Upper lobe of left lung (tissue), 6 donors: Measurements from ENCODE around the gene COL23A1. TPM values are rescaled to one million over a fixed set of nuclear protein-coding genes. Genes with fewer than 3 reads are reported as not detected.
A peak's percentile ranks its signal among the peaks of the same experiment; 100 is the strongest.

ENCODE experiments used
- ATAC-seq, 2 donors: fragments of 200-7000 bp; cut with Tn5 transposase; one replicate each; pipeline ENCODE4 v1.9.1; 2022; ENCODE audit warnings: mild to moderate bottlenecking in 2 of 2, moderate library complexity in 2 of 2; ENCODE audit not compliant: low FRiP score in 2 of 2
- DNase-seq, 2 donors: peaks; one replicate each; pipeline ENCODE4 v3.0.0-alpha.2; 2019 to 2020
- H3K27ac ChIP-seq, 4 donors: fragments of 200-600 bp; sonication (generic); one replicate each; pipeline ENCODE4 v1.5.1; 2016 to 2019
- H3K27me3 ChIP-seq, 4 donors: fragments of 200-600 bp; sonication (generic); one replicate each; pipeline ENCODE4 v1.5.1; 2017 to 2019
- H3K36me3 ChIP-seq, 4 donors: fragments of 200-600 bp; sonication (generic); one replicate each; pipeline ENCODE4 v1.5.1; 2016 to 2019
- H3K4me1 ChIP-seq, 4 donors: fragments of 200-600 bp; sonication (generic); one replicate each; pipeline ENCODE4 v1.5.1; 2018 to 2019
- H3K4me3 ChIP-seq, 4 donors: fragments of 200-600 bp; sonication (generic); one replicate each; pipeline ENCODE4 v1.5.1; 2017 to 2019; ENCODE audit warnings: mild to moderate bottlenecking in 2 of 4, moderate library complexity in 1 of 4
- H3K9me3 ChIP-seq, 4 donors: fragments of 200-600 bp; sonication (generic); one replicate each; pipeline ENCODE4 v1.5.1; 2018 to 2019
- EP300 ChIP-seq, 4 donors: sonication (generic); formaldehyde crosslinking; IDR thresholded peaks; one replicate each; pipeline ENCODE4 v1.5.1; 2017; ENCODE audit warnings: antibody characterized with exemption in 4 of 4, control low read depth in 2 of 4
- POLR2A ChIP-seq, 4 donors: fragments of 450-650 bp; IDR thresholded peaks; one replicate each; pipeline ENCODE4 v1.5.1; 2016 to 2017; ENCODE audit warnings: antibody characterized with exemption in 4 of 4, mild to moderate bottlenecking in 2 of 4
- POLR2AphosphoS5 ChIP-seq, 2 donors: sonication (generic); formaldehyde crosslinking; IDR thresholded peaks; one replicate each; pipeline ENCODE4 v1.5.1; 2017; ENCODE audit warnings: antibody characterized with exemption in 2 of 2
- WGBS, 2 donors: methylation state at CpG; one replicate each; pipeline ENCODE4 v1.1.5; 2017 to 2018; 5-methylcytosine and 5-hydroxymethylcytosine counted together
- total RNA-seq, 6 donors: library from RNA; depleted of rRNA in 4 of 6; stranded (reverse); fragments of >200 nt in 4 of 6; gene quantifications; one replicate each; pipeline versions ENCODE4 v1.1.0 to v1.2.1, GENCODE V29; 2016 to 2021
- TF ChIP-seq, protein P1 (sequence below), 6 experiments: fragments of 450-650 bp in 4 of 6; fragments of 200-600 bp in 2 of 6; sonication (generic) in 2 of 6; IDR thresholded peaks; one replicate each; pipeline ENCODE4 v1.5.1; 2016 to 2019; ENCODE audit warnings: antibody characterized with exemption in 6 of 6
- donor health status: DM: no; HTN: no; CAD: no; lungs with moderate emphysema.
- donor health status: DM: no; HTN: yes; CAD: no; lungs with severe emphysema.

The COL23A1 gene
- total RNA-seq, 6 donors from 2014 or later = 0.61 to 3.1 (median 1.5) TPM

GRCh38 chr5:178583279-178583678 lies 6.9 kb downstream of the COL23A1 start:
- Histone ChIP-seq H3K36me3 (no peaks in the 10 kb centered on the region), H3K27ac (no peak overlapping the region), H3K9me3 (no peaks in the 10 kb centered on the region), H3K27me3 (no peaks in the 10 kb centered on the region), H3K4me1 (peaks cover 0 to 6% (median 0%) of the 10 kb centered on the region in 4 donors), H3K4me3 (no peak overlapping the region)
- 83 to 86% methylated on average over 8 of the region's 8 CpGs for WGBS, 2 donors
- DNase-seq (no peak), ATAC-seq (no peak)
- TF ChIP-seq, protein P1, sequence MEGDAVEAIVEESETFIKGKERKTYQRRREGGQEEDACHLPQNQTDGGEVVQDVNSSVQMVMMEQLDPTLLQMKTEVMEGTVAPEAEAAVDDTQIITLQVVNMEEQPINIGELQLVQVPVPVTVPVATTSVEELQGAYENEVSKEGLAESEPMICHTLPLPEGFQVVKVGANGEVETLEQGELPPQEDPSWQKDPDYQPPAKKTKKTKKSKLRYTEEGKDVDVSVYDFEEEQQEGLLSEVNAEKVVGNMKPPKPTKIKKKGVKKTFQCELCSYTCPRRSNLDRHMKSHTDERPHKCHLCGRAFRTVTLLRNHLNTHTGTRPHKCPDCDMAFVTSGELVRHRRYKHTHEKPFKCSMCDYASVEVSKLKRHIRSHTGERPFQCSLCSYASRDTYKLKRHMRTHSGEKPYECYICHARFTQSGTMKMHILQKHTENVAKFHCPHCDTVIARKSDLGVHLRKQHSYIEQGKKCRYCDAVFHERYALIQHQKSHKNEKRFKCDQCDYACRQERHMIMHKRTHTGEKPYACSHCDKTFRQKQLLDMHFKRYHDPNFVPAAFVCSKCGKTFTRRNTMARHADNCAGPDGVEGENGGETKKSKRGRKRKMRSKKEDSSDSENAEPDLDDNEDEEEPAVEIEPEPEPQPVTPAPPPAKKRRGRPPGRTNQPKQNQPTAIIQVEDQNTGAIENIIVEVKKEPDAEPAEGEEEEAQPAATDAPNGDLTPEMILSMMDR (IDR thresholded peaks at IDR 0.05) = no peak
- no peak for TF ChIP-seq POLR2AphosphoS5 (IDR thresholded peaks at IDR 0.05)

DNA sequence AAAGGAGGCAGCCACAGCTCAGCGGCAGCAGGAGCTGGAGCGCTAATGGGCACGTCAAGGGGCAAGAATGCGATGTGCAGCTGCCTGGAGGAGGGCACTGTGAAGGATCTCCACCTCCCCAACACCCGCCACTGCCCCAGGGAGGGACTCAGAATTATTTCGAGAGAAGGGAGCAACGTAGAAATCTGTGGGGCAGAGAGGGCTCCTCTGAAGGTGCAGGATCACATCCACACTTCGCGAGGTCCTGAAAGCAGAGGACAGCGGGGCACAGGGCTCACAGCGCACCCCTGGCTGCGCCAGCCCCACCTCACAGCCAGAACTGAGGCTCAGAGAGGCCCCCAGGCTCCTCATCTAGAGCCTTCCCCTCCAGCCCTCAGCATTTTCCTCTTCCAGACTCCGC lies 7.9 kb downstream of the COL23A1 start:
- Histone ChIP-seq H3K27me3 (peaks cover 0 to 2% (median 0%) of the 10 kb centered on the region in 4 donors), H3K36me3 (no peaks in the 10 kb centered on the region), H3K4me1 (no peaks in the 10 kb centered on the region), H3K9me3 (no peaks in the 10 kb centered on the region), H3K4me3 (no peak overlapping the region), H3K27ac (no peak overlapping the region)
- whole genome bisulfite sequencing, 2 donors = 85 to 86% methylated on average over 12 to 13 of the region's 13 CpGs
- ATAC-seq (no peak), DNase-seq (peak in 1 of 2 donors; percentile 34)
- no peak for TF ChIP-seq POLR2A (IDR thresholded peaks at IDR 0.05)
- TF ChIP-seq EP300 (IDR thresholded peaks at IDR 0.05) = no peak
- TF ChIP-seq POLR2AphosphoS5 (IDR thresholded peaks at IDR 0.05) = no peak
- TF ChIP-seq, protein P1 (IDR thresholded peaks at IDR 0.05) = no peak

DNA sequence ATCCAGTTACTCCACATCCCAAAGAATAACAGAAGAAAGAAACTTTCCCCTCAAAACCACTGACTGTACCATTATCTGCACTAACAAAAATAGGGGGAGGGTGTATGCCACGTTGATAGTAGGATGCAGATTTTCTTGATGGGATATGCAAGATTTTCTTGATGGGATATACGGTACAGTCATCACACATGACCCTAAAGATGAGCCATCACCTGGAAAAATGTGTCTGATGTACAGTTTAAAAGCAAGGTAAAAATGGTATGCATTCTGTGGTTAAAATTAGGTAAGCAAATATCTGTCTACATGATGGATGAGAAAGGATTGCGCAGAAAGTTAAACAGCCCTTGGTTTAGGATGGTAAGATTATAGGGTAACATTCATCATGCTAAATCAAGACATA lies 8.6 kb downstream of the COL23A1 start:
- Histone ChIP-seq H3K36me3 (no peaks in the 10 kb centered on the region), H3K4me1 (peaks cover 0 to 5% (median 0%) of the 10 kb centered on the region in 4 donors), H3K27me3 (peaks cover 0 to 8% (median 3%) of the 10 kb centered on the region in 4 donors), H3K9me3 (no peaks in the 10 kb centered on the region), H3K27ac (no peak overlapping the region), H3K4me3 (no peak overlapping the region)
- ATAC-seq = no peak
- WGBS, 2 donors = 62 to 90% methylated on average over 3 of the region's 3 CpGs
- TF ChIP-seq EP300 (IDR thresholded peaks at IDR 0.05) = no peak
- no peak for TF ChIP-seq POLR2A (IDR thresholded peaks at IDR 0.05)
- no peak for TF ChIP-seq POLR2AphosphoS5 (IDR thresholded peaks at IDR 0.05)
- TF ChIP-seq, protein P1 (IDR thresholded peaks at IDR 0.05) = no peak
- DNase-seq = no peak

- Histone ChIP-seq H3K27ac (no peak overlapping the region), H3K27me3 (peaks cover 0 to 13% (median 5%) of the 10 kb centered on the region in 4 donors), H3K9me3 (no peaks in the 10 kb centered on the region), H3K36me3 (no peaks in the 10 kb centered on the region), H3K4me3 (no peak overlapping the region), H3K4me1 (peaks cover 0 to 9% (median 0%) of the 10 kb centered on the region in 4 donors)
- no peak for DNase-seq
- ATAC-seq = no peak
- TF ChIP-seq, protein P1 (IDR thresholded peaks at IDR 0.05) = no peak
- TF ChIP-seq POLR2AphosphoS5 (IDR thresholded peaks at IDR 0.05) = no peak
- TF ChIP-seq EP300 (IDR thresholded peaks at IDR 0.05) = no peak
- no peak for TF ChIP-seq POLR2A (IDR thresholded peaks at IDR 0.05)
- 79 to 82% methylated on average over 15 of the region's 15 CpGs for WGBS, 2 donors
Observed at GRCh38 chr5:178580271-178580955, 9.8 kb downstream of the COL23A1 start.

GRCh38 chr5:178577944-178578343 lies 12.2 kb downstream of the COL23A1 start:
- no peak for TF ChIP-seq POLR2AphosphoS5 (IDR thresholded peaks at IDR 0.05)
- no peak for TF ChIP-seq EP300 (IDR thresholded peaks at IDR 0.05)
- no peak for TF ChIP-seq POLR2A (IDR thresholded peaks at IDR 0.05)
- TF ChIP-seq, protein P1 (IDR thresholded peaks at IDR 0.05) = no peak
- no peak overlapping the region for H3K27ac ChIP-seq
- DNase-seq (no peak), ATAC-seq (no peak)
- no peak overlapping the region for H3K4me3 ChIP-seq
- 89 to 90% methylated on average over 6 to 7 of the region's 7 CpGs for WGBS, 2 donors
- peaks cover 0 to 9% (median 0%) of the 10 kb centered on the region in 4 donors for H3K4me1 ChIP-seq
- H3K27me3 ChIP-seq = peaks cover 0 to 13% (median 5%) of the 10 kb centered on the region in 4 donors
- H3K9me3 ChIP-seq = no peaks in the 10 kb centered on the region
- H3K36me3 ChIP-seq = no peaks in the 10 kb centered on the region
